ENCODE results near the gene SRGAP2C.
"Not testable (repeated sequence)": the region's sequence is repeated elsewhere in the genome, so short reads cannot be mapped to it uniquely, and the experiment has no call there.

GRCh38 chr1:121401375-121401955 lies 216.7 kb downstream of the SRGAP2C start:
- TF ChIP-seq EP300 (IDR thresholded peaks at IDR 0.05); POLR2A (IDR thresholded peaks at IDR 0.05; ENCODE audit: low read length); CTCF (IDR thresholded peaks at IDR 0.05); PBX3 (IDR thresholded peaks at IDR 0.05); HMGXB4 (CRISPR knock-in tag; IDR thresholded peaks at IDR 0.05; ENCODE audit: borderline replicate concordance); JUNB (IDR thresholded peaks at IDR 0.05); ESRRA (IDR thresholded peaks at IDR 0.05; ENCODE audit: borderline replicate concordance, low read length); NPAS2 (CRISPR knock-in tag; IDR thresholded peaks at IDR 0.05; ENCODE audit: borderline replicate concordance); REST (IDR thresholded peaks at IDR 0.05); SMC3 (IDR thresholded peaks at IDR 0.05); ELK1 (IDR thresholded peaks at IDR 0.05; ENCODE audit: low read depth, low read length); MAX (IDR thresholded peaks at IDR 0.05); RFX5 (IDR thresholded peaks at IDR 0.05); USF2 (IDR thresholded peaks at IDR 0.05): not testable (repeated sequence)
